Thoracic aorta endothelial cell (primary cell): ENCODE measurements around the gene ATP2B3. TPM values are rescaled to one million over a fixed set of nuclear protein-coding genes. Genes with fewer than 3 reads are reported as not detected.

ENCODE experiments used
- total RNA-seq: library from RNA; depleted of rRNA; stranded (reverse); fragments of >200 nt; gene quantifications from 2 replicates; pipeline ENCODE4 v1.2.3, GENCODE V29; 2012

The ATP2B3 gene
- total RNA-seq: not detected in 2 replicates

DNA sequence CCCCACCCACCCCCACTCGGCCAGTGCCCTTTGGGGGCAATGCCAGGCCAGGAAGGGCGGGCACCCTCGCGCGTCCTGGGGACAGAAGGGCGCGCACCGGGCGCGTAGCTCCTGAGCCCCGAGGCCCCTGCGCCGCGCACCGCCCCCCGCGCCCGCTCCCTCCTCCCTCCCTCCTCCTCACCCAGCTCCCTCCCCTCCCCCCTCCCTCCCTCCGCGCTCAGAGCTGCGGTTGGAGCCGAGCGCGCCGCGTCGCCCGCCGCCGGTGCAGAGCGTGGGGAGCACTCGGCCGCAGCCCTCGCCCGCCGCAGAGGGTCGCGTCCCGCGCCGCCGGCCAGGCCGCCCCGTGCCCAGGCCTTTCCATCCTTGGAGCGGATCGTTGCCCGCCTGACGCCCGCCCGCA lies at the start of gene ATP2B3:
Gene ATP2B3 (plus strand): TSS at position 220 of the 400 bp plus-strand sequence. CDS start 18,606 bp downstream, outside the sequence.

GRCh38 chrX:153470411-153471363 lies 46.8 kb upstream of the ATP2B3 start, which contains the start of gene HAUS7:
Gene HAUS7 (minus strand): TSS chrX:153470576. CDS start chrX:153470557, 19 bp downstream.

DNA sequence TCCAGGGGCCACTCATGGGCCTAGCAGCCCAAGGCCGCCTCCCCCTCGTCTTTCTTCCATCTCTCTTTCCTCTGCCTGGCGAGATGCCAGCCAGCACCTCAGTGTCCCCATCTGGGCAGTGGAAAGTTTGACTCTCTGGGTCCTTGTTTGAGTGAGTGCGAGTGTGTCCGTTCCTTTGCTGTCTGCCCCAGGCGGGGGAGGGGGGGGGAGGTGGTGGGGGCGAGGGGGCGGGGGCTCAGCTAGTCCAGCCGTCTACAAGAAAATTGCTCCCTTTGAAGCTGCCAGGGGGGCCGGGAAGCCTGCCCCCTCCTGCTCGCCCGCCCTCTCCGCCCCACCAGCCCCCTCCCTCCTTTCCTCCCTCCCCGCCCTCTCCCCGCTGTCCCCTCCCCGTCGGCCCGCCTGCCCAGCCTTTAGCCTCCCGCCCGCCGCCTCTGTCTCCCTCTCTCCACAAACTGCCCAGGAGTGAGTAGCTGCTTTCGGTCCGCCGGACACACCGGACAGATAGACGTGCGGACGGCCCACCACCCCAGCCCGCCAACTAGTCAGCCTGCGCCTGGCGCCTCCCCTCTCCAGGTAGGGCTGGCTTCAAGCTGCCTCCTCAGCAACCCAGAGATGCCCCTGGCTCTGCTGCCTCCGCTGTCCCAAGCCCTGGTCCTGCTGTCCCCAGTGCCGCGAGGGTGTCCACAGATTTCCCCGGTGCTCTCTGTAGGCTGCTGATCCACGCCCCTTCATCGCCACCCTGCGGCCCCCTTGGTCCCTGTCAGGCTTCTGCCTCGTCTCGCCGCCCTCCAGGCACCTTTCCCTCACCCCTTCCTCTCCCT lies 22.7 kb upstream of the ATP2B3 start, which contains the start of gene BGN:
Gene BGN (plus strand): TSS at position 440 of the 821 bp plus-strand sequence. CDS start 9,652 bp downstream, outside the sequence.

GRCh38 chrX:153598541-153599191 lies 81.2 kb downstream of the ATP2B3 start, which contains the start of gene CCNQ:
Gene CCNQ (minus strand): TSS chrX:153599139. CDS start chrX:153599073, 66 bp downstream.

Other genes starting within 250 kb of the ATP2B3 start
- not detected in 2 replicates for gene PNMA6F, start 195.9 kb upstream of the ATP2B3 start, total RNA-seq
- gene ZNF275, start 183.5 kb upstream of the ATP2B3 start, total RNA-seq: 8.8 and 9.8 TPM in 2 replicates
- gene PNMA6E, start 116.3 kb upstream of the ATP2B3 start, total RNA-seq: not detected in 2 replicates
- gene ZFP92, start 106.2 kb upstream of the ATP2B3 start, total RNA-seq: 0.13 and 1.5 TPM in 2 replicates
- 1.0 and 1.2 TPM in 2 replicates for gene TREX2, start 71.6 kb upstream of the ATP2B3 start, total RNA-seq
- gene HAUS7, start 47.1 kb upstream of the ATP2B3 start, total RNA-seq: 20.3 and 26.6 TPM in 2 replicates
- 13.4 and 34.2 TPM in 2 replicates for gene BGN, start 22.7 kb upstream of the ATP2B3 start, total RNA-seq
- 25.4 and 27.7 TPM in 2 replicates for gene CCNQ, start 81.5 kb downstream of the ATP2B3 start, total RNA-seq
- gene DUSP9, start 129.6 kb downstream of the ATP2B3 start, total RNA-seq: 0.13 and 0.29 TPM in 2 replicates
- not detected in 2 replicates for gene PNCK, start 156.2 kb downstream of the ATP2B3 start, total RNA-seq
- 9.6 and 12.8 TPM in 2 replicates for gene SLC6A8, start 170.3 kb downstream of the ATP2B3 start, total RNA-seq
- gene BCAP31, start 206.7 kb downstream of the ATP2B3 start, total RNA-seq: 237 and 249 TPM in 2 replicates
- gene ABCD1, start 207.2 kb downstream of the ATP2B3 start, total RNA-seq: 10.5 and 15.2 TPM in 2 replicates
- 2.2 and 7.0 TPM in 2 replicates for gene PLXNB3, start 246.6 kb downstream of the ATP2B3 start, total RNA-seq